ENCODE data around the gene TIGD1. TPM values are rescaled to one million over a fixed set of nuclear protein-coding genes. Genes with fewer than 3 reads are reported as not detected.
A peak's percentile ranks its signal among the peaks of the same experiment; 100 is the strongest.

TIGD1 gene
- total RNA-seq, 1 donor from 2014 or later, result 14.6 TPM

DNA sequence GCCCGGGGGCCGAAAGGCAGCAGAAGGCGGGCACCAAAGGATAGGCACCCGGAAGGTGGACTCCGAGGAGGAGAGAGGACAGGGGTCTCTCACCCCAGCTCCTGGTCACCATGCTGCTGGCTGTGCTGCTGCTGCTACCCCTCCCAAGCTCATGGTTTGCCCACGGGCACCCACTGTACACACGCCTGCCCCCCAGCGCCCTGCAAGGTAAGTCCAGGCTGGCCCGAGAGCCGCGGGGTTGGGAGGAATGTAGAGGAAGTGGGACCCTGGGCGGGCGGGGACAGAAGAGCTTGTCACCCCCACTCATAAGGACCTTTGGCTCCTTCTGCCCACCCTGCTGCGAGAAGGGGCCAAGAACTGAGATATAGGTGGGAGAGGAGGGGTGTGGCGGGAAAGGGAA lies 29.9 kb downstream of the TIGD1 start:
- H3K79me2 ChIP-seq (ENCODE audit: low read depth), result no peaks in the 10 kb centered on the region
- H3K27me3 Mint-ChIP-seq (ENCODE audit: insufficient read depth, low read depth), result peaks cover 39% of the 10 kb centered on the region
- no peaks in the 10 kb centered on the region for H3K9me3 ChIP-seq (ENCODE audit: low read depth)
- peaks cover 16% of the 10 kb centered on the region for H3K4me1 Mint-ChIP-seq
- H2AFZ ChIP-seq (replicated peaks), result no peak overlapping the region
- TF ChIP-seq EZH2phosphoT487 (IDR thresholded peaks at IDR 0.05) (no peak), EZH2 (IDR thresholded peaks at IDR 0.05) (no peak)
- TF ChIP-seq, protein P1, sequence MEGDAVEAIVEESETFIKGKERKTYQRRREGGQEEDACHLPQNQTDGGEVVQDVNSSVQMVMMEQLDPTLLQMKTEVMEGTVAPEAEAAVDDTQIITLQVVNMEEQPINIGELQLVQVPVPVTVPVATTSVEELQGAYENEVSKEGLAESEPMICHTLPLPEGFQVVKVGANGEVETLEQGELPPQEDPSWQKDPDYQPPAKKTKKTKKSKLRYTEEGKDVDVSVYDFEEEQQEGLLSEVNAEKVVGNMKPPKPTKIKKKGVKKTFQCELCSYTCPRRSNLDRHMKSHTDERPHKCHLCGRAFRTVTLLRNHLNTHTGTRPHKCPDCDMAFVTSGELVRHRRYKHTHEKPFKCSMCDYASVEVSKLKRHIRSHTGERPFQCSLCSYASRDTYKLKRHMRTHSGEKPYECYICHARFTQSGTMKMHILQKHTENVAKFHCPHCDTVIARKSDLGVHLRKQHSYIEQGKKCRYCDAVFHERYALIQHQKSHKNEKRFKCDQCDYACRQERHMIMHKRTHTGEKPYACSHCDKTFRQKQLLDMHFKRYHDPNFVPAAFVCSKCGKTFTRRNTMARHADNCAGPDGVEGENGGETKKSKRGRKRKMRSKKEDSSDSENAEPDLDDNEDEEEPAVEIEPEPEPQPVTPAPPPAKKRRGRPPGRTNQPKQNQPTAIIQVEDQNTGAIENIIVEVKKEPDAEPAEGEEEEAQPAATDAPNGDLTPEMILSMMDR (IDR thresholded peaks at IDR 0.05), result no peak
- peaks cover 19% of the 10 kb centered on the region for H4K20me1 ChIP-seq (ENCODE audit: low read depth)
- no peak overlapping the region for H3K4me3 ChIP-seq
- H3K4me1 ChIP-seq, result peaks cover 11% of the 10 kb centered on the region
- no peak overlapping the region for H3K9ac ChIP-seq
- H3K36me3 ChIP-seq, result no peaks in the 10 kb centered on the region
- no peaks in the 10 kb centered on the region for H3K9me3 Mint-ChIP-seq
- no peaks in the 10 kb centered on the region for H3K36me3 Mint-ChIP-seq
- H3K27ac Mint-ChIP-seq, result no peak overlapping the region
- DNase-seq (ENCODE audit: low spot score), result no peak
- H3F3A ChIP-seq (ENCODE audit: low read depth), result no peaks in the 10 kb centered on the region
- H3K27ac ChIP-seq, result no peak overlapping the region
- H3K4me3 Mint-ChIP-seq, result peak overlapping the region; percentile 30
- peaks cover 67% of the 10 kb centered on the region for H3K27me3 ChIP-seq
- no peak overlapping the region for H3K4me2 ChIP-seq

- Histone ChIP-seq H4K20me1 (ENCODE audit: low read depth) (peaks cover 19% of the 10 kb centered on the region), H3K9ac (no peak within 1 kb of the TSS), H3K4me3 (no peak within 1 kb of the TSS), H3K79me2 (ENCODE audit: low read depth) (no peaks in the 10 kb centered on the region), H2AFZ (replicated peaks) (no peak within 1 kb of the TSS), H3F3A (ENCODE audit: low read depth) (no peaks in the 10 kb centered on the region), H3K4me2 (no peak within 1 kb of the TSS), H3K9me3 (ENCODE audit: low read depth) (no peaks in the 10 kb centered on the region), H3K4me1 (peaks cover 7% of the 10 kb centered on the region), H3K36me3 (no peaks in the 10 kb centered on the region), H3K27ac (no peak within 1 kb of the TSS), H3K27me3 (peaks cover 60% of the 10 kb centered on the region)
- Mint-ChIP-seq H3K4me1 (peaks cover 16% of the 10 kb centered on the region), H3K27ac (no peak within 1 kb of the TSS), H3K9me3 (no peaks in the 10 kb centered on the region), H3K27me3 (ENCODE audit: insufficient read depth, low read depth) (peaks cover 39% of the 10 kb centered on the region), H3K4me3 (peak within 1 kb of the TSS; percentile 30), H3K36me3 (no peaks in the 10 kb centered on the region)
- DNase-seq (ENCODE audit: low spot score), result no peak
- TF ChIP-seq EZH2phosphoT487 (IDR thresholded peaks at IDR 0.05) (no peak), EZH2 (IDR thresholded peaks at IDR 0.05) (no peak)
- TF ChIP-seq, protein P1 (IDR thresholded peaks at IDR 0.05), result no peak
Observed at GRCh38 chr2:232519581-232520438, 30.5 kb downstream of the TIGD1 start, which contains the start of gene PRSS56. Gene PRSS56, plus strand, starts transcription at chr2:232520388. Its CDS starts 211 bp downstream, at chr2:232520599.

- Mint-ChIP-seq H3K4me3 (no peak overlapping the region), H3K27ac (no peak overlapping the region), H3K36me3 (no peaks in the 10 kb centered on the region), H3K27me3 (ENCODE audit: insufficient read depth, low read depth) (peaks cover 36% of the 10 kb centered on the region), H3K4me1 (peaks cover 12% of the 10 kb centered on the region), H3K9me3 (no peaks in the 10 kb centered on the region)
- Histone ChIP-seq H3K9me3 (ENCODE audit: low read depth) (no peaks in the 10 kb centered on the region), H3K4me2 (no peak overlapping the region), H2AFZ (replicated peaks) (no peak overlapping the region), H3K27ac (no peak overlapping the region), H3K9ac (no peak overlapping the region), H3K36me3 (no peaks in the 10 kb centered on the region), H3K4me3 (no peak overlapping the region), H4K20me1 (ENCODE audit: low read depth) (peaks cover 19% of the 10 kb centered on the region), H3F3A (ENCODE audit: low read depth) (no peaks in the 10 kb centered on the region), H3K4me1 (peaks cover 6% of the 10 kb centered on the region), H3K79me2 (ENCODE audit: low read depth) (no peaks in the 10 kb centered on the region), H3K27me3 (peaks cover 50% of the 10 kb centered on the region)
- TF ChIP-seq, protein P1 (IDR thresholded peaks at IDR 0.05), result no peak
- no peak for TF ChIP-seq EZH2 (IDR thresholded peaks at IDR 0.05)
- TF ChIP-seq EZH2phosphoT487 (IDR thresholded peaks at IDR 0.05), result no peak
- DNase-seq (ENCODE audit: low spot score), result no peak
Observed at GRCh38 chr2:232518844-232519243, 31.5 kb downstream of the TIGD1 start.
